SH-SY5Y (cell line): ENCODE results near the gene AHSA1.

Experiments
- GATA2 ChIP-seq: IDR thresholded peaks from 2 replicates; pipeline ENCODE4 v1.6.1; 2011; ENCODE audit warnings: mild to moderate bottlenecking, low read depth, low read length
- GATA3 ChIP-seq: IDR thresholded peaks from 2 replicates; pipeline ENCODE4 v1.6.1; 2011; ENCODE audit warnings: low read depth, mild to moderate bottlenecking, low read length, moderate library complexity

DNA sequence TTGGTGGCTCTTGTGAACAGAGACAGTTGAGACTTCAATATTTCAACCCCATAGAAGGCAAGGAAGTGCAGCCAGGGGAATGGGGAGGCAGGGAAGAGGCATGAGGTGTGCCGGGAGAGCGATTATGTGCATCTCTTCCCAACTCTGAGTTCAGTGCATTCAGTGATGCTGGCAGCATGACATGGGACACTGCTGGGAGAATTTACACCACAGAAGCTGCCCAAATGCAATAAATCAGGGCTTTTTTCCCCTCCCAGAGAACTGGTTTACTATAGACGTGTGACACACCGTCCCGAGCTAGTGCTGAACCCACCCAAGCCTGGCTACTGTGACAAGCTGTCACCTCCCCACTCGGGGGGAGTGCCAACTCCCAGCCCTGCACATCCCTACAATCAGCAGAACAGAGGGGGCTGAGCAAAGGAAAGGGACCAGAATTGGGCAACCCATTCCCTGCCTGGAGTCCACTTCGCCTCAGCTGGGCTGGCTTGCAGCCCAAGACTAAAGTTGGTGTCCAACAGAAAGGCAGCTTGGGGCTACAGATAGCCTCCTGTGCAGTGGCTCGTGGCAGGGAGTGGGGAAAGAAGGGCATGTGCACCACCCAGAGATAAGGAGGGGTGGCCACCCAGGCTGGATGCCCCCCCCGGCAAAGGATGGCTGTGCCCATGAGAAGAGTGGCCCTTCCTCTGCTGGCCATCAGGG lies 16.7 kb downstream of the AHSA1 start:
- no peak for TF ChIP-seq GATA2
- TF ChIP-seq GATA3 = no peak
